ENCODE data around the gene MYH16.

GRCh38 chr7:99324559-99324958, 51.9 kb downstream of the MYH16 start:
- TF ChIP-seq EZH2phosphoT487 (IDR thresholded peaks at IDR 0.05; ENCODE audit: insufficient read depth, low read depth) = no peak
- TF ChIP-seq EZH2 (IDR thresholded peaks at IDR 0.05; ENCODE audit: insufficient read depth, poor library complexity, severe bottlenecking) = no peak

Data from GM23248 (cell line).